GM23338 (cell line): ENCODE measurements around the gene SAMD4A. TPM values are rescaled to one million over a fixed set of nuclear protein-coding genes. Genes with fewer than 3 reads are reported as not detected.
A peak's percentile ranks its signal among the peaks of the same experiment; 100 is the strongest.

Source experiments
- ATAC-seq: fragments of 200-7000 bp; cut with Tn5 transposase; 3 replicates; pipeline ENCODE4 v1.9.1; 2020
- DNase-seq: peaks from one replicate; pipeline ENCODE4 v3.0.0-alpha.2; 2015; ENCODE audit warnings: low spot score
- H2AFZ ChIP-seq: fragments of 200-600 bp; sonication (generic); 2 replicates; pipeline ENCODE4 v1.8.0; 2016; ENCODE audit warnings: antibody characterized with exemption, mild to moderate bottlenecking, moderate library complexity
- H3F3A ChIP-seq: fragments of 200-600 bp; sonication (generic); replicated peaks from 2 replicates; pipeline ENCODE4 v1.8.0; 2017; ENCODE audit warnings: antibody characterized with exemption, mixed run types, low read depth
- H3K27ac ChIP-seq: fragments of 200-600 bp; sonication (generic); 2 replicates; pipeline ENCODE4 v1.6.1; 2016; ENCODE audit warnings: low read depth
- H3K27me3 ChIP-seq: fragments of 200-600 bp; sonication (generic); 2 replicates; pipeline ENCODE4 v1.8.0; 2016; ENCODE audit warnings: mild to moderate bottlenecking, mixed run types, moderate library complexity; ENCODE audit not compliant: insufficient read depth
- H3K36me3 ChIP-seq: fragments of 200-600 bp; sonication (generic); 2 replicates; pipeline ENCODE4 v1.8.0; 2016; ENCODE audit warnings: mild to moderate bottlenecking; ENCODE audit not compliant: insufficient read depth
- H3K4me1 ChIP-seq: fragments of 200-600 bp; sonication (generic); 2 replicates; pipeline ENCODE4 v1.8.0; 2016; ENCODE audit warnings: mild to moderate bottlenecking, moderate library complexity; ENCODE audit not compliant: insufficient read depth
- H3K4me2 ChIP-seq: fragments of 200-600 bp; sonication (generic); 2 replicates; pipeline ENCODE4 v1.7.1; 2017; ENCODE audit warnings: mixed run types
- H3K4me3 ChIP-seq: fragments of 200-600 bp; sonication (generic); 2 replicates; pipeline ENCODE4 v1.6.1; 2016; ENCODE audit warnings: mixed run types
- H3K79me2 ChIP-seq: fragments of 200-600 bp; sonication (generic); replicated peaks from 2 replicates; pipeline ENCODE4 v1.8.0; 2017; ENCODE audit warnings: mild to moderate bottlenecking; ENCODE audit not compliant: insufficient read depth
- H3K9me2 ChIP-seq: fragments of 200-600 bp; sonication (generic); 2 replicates; pipeline ENCODE4 v1.8.0; 2017; ENCODE audit not compliant: insufficient read depth
- H4K20me1 ChIP-seq: fragments of 200-600 bp; sonication (generic); replicated peaks from 2 replicates; pipeline ENCODE4 v1.8.0; 2017; ENCODE audit warnings: mild to moderate bottlenecking; ENCODE audit not compliant: insufficient read depth
- H3K27ac Mint-ChIP-seq: 2 replicates; pipeline ENCODE4 v1.8.0; 2020; ENCODE audit warnings: inconsistent platforms, mild to moderate bottlenecking, moderate library complexity, mixed read lengths
- H3K27me3 Mint-ChIP-seq: 3 replicates; pipeline ENCODE4 v1.8.0; 2022; ENCODE audit warnings: low read depth, mild to moderate bottlenecking, moderate library complexity, mixed read lengths, inconsistent platforms; ENCODE audit not compliant: insufficient read depth, poor library complexity
- H3K36me3 Mint-ChIP-seq: 3 replicates; pipeline ENCODE4 v1.8.0; 2021; ENCODE audit warnings: low read depth, mild to moderate bottlenecking, inconsistent platforms, moderate library complexity, mixed read lengths
- H3K4me1 Mint-ChIP-seq: 3 replicates; pipeline ENCODE4 v1.8.0; 2020; ENCODE audit warnings: mild to moderate bottlenecking, inconsistent platforms, mixed read lengths
- H3K4me3 Mint-ChIP-seq: 3 replicates; pipeline ENCODE4 v1.8.0; 2021; ENCODE audit warnings: moderate library complexity, mild to moderate bottlenecking, inconsistent platforms, mixed read lengths
- H3K9me3 Mint-ChIP-seq: 3 replicates; pipeline ENCODE4 v1.8.0; 2020; ENCODE audit warnings: moderate library complexity, mild to moderate bottlenecking, inconsistent platforms, mixed read lengths
- CTCF ChIP-seq, 2 experiments: fragments of 200-600 bp in 1 of 2; sonication (generic) in 1 of 2; conservative IDR thresholded peaks; 2 replicates each; pipeline versions ENCODE4 v1.5.1 to v1.6.1; 2016 to 2017; ENCODE audit warnings: antibody characterized with exemption in 2 of 2, low read depth in 2 of 2, mild to moderate bottlenecking in 2 of 2, moderate library complexity in 1 of 2
- EZH2 ChIP-seq: fragments of 200-600 bp; sonication (generic); IDR thresholded peaks from one replicate; pipeline ENCODE4 v1.8.0; 2017; ENCODE audit warnings: antibody characterized with exemption, mild to moderate bottlenecking, low read depth; ENCODE audit not compliant: unreplicated experiment
- EZH2phosphoT487 ChIP-seq: fragments of 200-600 bp; sonication (generic); IDR thresholded peaks from one replicate; pipeline ENCODE4 v1.8.1; 2018; ENCODE audit warnings: antibody characterized with exemption; ENCODE audit not compliant: unreplicated experiment
- NANOG ChIP-seq: IDR thresholded peaks from 2 replicates; pipeline ENCODE4 v1.6.1; 2016; ENCODE audit warnings: antibody characterized with exemption, borderline replicate concordance
- REST ChIP-seq: IDR thresholded peaks from one replicate; pipeline ENCODE4 v1.6.1; 2018; ENCODE audit warnings: antibody characterized with exemption; ENCODE audit not compliant: unreplicated experiment
- ZNF331 ChIP-seq: fragments of 250-450 bp; sonication (Bioruptor Pico); IDR thresholded peaks from 2 replicates; pipeline ENCODE4 v1.5.0; 2020; ENCODE audit warnings: low read depth, mild to moderate bottlenecking, moderate library complexity
- polyA plus RNA-seq: library from polyadenylated mRNA; unstranded; fragments of >200 nt; fragmentation: Nextera tagmentation; extraction: Ambion mirVana; gene quantifications from 2 replicates; pipeline ENCODE4 v1.2.1, GENCODE V29; 2016
- total RNA-seq: library from RNA; depleted of rRNA; stranded (reverse); fragments of >200 nt; shearing (Covaris generic); gene quantifications from 2 replicates; pipeline ENCODE4 v1.2.3, GENCODE V29; 2014
- TF ChIP-seq, protein P1 (sequence below): IDR thresholded peaks from 2 replicates; pipeline ENCODE4 v1.6.1; 2016; ENCODE audit warnings: antibody characterized with exemption

The SAMD4A gene
- total and polyA plus RNA-seq, 2 experiments from 2014 or later = 1.6 to 6.9 TPM

- no peak for TF ChIP-seq CTCF (conservative IDR thresholded peaks at IDR 0.05; ENCODE audit: low read depth in 2 of 2)
- TF ChIP-seq REST = no peak
- no peak for TF ChIP-seq EZH2phosphoT487
- TF ChIP-seq NANOG = no peak
Measured at GRCh38 chr14:54683882-54684794, 117.2 kb downstream of the SAMD4A start (continued).

GRCh38 chr14:54685286-54685845, 118.4 kb downstream of the SAMD4A start:
- peaks cover 4% of the 10 kb centered on the region for H3K27me3 Mint-ChIP-seq
- Histone ChIP-seq H4K20me1 (no peaks in the 10 kb centered on the region), H2AFZ (no peak overlapping the region), H3K79me2 (0 out of 2 replicates have a peak, but pooled peaks cover 11% of the 10 kb centered on the region), H3K4me2 (0 out of 2 replicates have a peak overlapping the region, but pooled peaks have one; percentile 72), H3K27me3 (no peaks in the 10 kb centered on the region), H3F3A (no peaks in the 10 kb centered on the region), H3K9me2 (peaks cover 7% of the 10 kb centered on the region; the same call in 1 of the 2 replicates), H3K4me1 (peaks cover 36% of the 10 kb centered on the region), H3K4me3 (no peak overlapping the region), H3K36me3 (no peaks in the 10 kb centered on the region), H3K27ac (0 out of 2 replicates have a peak overlapping the region, but pooled peaks have one; percentile 17)
- TF ChIP-seq CTCF (conservative IDR thresholded peaks at IDR 0.05; ENCODE audit: low read depth in 2 of 2) = no peak
- TF ChIP-seq, protein P1, sequence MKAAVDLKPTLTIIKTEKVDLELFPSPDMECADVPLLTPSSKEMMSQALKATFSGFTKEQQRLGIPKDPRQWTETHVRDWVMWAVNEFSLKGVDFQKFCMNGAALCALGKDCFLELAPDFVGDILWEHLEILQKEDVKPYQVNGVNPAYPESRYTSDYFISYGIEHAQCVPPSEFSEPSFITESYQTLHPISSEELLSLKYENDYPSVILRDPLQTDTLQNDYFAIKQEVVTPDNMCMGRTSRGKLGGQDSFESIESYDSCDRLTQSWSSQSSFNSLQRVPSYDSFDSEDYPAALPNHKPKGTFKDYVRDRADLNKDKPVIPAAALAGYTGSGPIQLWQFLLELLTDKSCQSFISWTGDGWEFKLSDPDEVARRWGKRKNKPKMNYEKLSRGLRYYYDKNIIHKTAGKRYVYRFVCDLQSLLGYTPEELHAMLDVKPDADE = no peak
- no peak for TF ChIP-seq ZNF331 (CRISPR knock-in tag)
- no peak for TF ChIP-seq EZH2
- ATAC-seq = no peak
- H3K27ac Mint-ChIP-seq = peak overlapping the region; percentile 24; the same call in 1 of the 2 replicates
- no peak for DNase-seq
- H3K9me3 Mint-ChIP-seq = no peaks in the 10 kb centered on the region; the same call in 2 of the 3 replicates
- H3K4me3 Mint-ChIP-seq = no peak overlapping the region
- peaks cover 40% of the 10 kb centered on the region for H3K4me1 Mint-ChIP-seq
- H3K36me3 Mint-ChIP-seq = no peaks in the 10 kb centered on the region
